Measurements from ENCODE around the gene DGAT2L6.

DGAT2L6 gene

DNA sequence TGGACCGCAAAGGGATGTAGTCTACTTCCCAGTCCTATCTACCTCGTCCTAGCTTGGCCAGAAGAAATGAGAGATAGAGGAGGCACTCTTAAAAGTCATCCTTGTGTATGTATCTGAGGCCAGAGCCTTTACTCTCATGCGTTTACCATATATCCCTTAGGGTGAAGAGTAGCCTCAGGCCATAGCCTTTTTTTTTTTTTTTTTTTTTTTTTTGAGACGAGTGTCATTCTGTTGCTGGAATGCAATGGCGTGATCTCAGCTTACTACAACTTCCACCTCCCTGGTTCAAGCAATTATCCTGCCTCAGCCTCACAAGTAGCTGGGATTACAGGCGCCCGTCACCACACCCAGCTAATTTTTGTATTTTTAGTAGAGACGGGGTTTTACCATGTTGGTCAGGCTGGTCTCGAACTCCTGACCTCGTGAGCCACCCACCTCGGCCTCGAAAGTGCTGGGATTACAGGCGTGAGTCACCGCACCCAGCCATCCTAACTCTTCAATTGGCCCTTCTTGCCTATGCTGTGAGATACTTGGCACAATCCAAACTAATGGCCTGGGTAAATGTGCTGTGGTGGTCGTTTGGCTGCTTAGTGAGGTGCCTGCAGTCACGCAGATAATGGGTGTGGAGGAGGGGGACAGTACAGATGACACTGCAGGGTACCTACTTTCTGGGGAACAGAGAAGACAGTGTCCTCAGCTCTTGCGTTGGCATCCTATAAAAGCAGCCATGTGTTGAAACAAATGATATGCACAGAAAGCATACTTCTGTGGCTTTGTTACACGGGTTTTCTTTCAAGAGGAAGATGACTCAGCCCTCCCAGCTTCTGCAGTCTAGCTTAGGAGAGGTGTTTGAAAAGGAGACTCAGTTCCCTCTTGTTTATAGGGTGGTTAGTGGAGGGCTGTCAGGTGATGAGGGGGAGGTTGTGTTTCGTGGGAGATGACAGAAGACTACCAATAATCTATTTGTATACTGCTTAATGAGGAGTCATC, 10.4 kb upstream of the DGAT2L6 start:
- Histone ChIP-seq H3K9me3 (ENCODE audit: low read length) (no peaks in the 10 kb centered on the region), H3K27me3 (ENCODE audit: control insufficient read depth in 1 of 2, insufficient read depth in 2 of 2, low read length in 2 of 2) (no peaks in the 10 kb centered on the region), H3K9ac (ENCODE audit: low read length) (no peak overlapping the region), H3K4me1 (ENCODE audit: insufficient read depth, low read length) (no peaks in the 10 kb centered on the region), H3K4me3 (ENCODE audit: low read depth in 1 of 2, low read length in 2 of 2) (no peak overlapping the region), H3K27ac (ENCODE audit: low read depth, low read length) (no peak overlapping the region), H3K36me3 (ENCODE audit: insufficient read depth, low read length) (no peaks in the 10 kb centered on the region)

DNA sequence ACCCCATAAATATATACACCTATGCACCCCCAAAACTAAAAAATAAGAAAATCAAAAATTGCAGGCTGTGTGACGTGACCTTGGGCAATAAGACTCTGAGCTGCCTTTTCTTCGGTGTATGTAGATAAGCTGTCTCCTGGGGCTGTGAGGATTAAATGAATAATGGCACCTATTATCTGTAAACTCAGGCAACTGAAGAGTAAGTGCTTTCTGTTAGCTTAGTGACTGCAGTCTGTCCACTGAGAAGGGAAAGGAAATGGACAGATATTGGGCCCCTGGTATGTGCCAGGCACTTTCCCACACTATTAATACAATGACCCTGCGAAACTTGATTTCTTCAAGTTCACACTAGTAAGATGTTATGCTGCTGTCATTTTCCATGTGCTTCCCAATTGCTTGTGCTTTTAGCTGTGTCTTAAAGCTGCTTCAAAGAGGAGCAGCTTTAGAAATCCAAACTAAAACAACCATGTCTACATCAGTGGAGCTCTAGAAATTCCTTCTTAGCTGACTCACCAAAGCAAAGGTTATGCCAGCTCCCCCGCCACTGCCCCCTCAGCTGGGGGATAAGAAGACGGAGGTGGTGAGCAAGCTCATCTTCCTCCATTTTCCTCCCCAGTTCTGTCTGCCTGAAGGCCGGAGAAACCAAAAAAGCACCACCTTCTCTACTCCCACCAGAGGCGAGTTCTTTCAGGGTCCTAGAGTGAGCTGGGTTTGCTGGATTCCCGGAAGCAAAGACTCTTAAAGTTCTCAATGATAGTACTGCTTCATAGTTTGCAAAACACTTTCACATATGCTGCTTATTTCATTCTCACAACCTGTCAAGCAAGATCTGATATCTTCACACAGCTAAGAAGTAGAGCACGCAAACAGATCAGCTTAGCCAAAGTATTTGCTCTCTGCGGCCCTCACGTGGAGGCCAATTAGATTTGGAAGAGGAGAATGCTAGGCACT, 8.8 kb upstream of the DGAT2L6 start:
- H3K4me3 ChIP-seq (ENCODE audit: low read depth in 1 of 2, low read length in 2 of 2), result no peak overlapping the region
- H3K4me1 ChIP-seq (ENCODE audit: insufficient read depth, low read length), result no peaks in the 10 kb centered on the region
- no peak overlapping the region for H3K9ac ChIP-seq (ENCODE audit: low read length)
- H3K27me3 ChIP-seq (ENCODE audit: control insufficient read depth in 1 of 2, insufficient read depth in 2 of 2, low read length in 2 of 2), result no peaks in the 10 kb centered on the region
- H3K9me3 ChIP-seq (ENCODE audit: low read length), result no peaks in the 10 kb centered on the region
- H3K27ac ChIP-seq (ENCODE audit: low read depth, low read length), result no peak overlapping the region
- H3K36me3 ChIP-seq (ENCODE audit: insufficient read depth, low read length), result no peaks in the 10 kb centered on the region

DNA sequence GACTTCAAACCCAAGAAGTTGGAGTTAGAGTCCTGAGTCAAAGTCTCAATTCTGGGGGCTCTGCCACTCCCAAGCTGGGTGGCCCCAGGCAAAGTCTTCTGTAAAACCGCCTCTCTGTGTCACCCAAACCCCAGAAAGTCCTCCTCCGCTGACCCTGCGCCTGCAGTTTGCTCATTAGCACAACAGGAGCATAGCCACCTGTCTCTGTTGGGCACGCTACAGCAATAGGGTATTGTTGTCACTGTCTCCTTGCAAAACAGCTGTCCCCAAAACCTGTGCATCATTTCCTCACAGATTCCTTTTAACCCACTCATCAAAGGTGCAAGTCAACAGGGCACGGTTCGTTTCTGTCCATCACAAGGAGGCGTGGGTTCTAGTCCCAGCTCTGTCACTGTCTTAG, 8.0 kb upstream of the DGAT2L6 start:
- H3K27me3 ChIP-seq (ENCODE audit: control insufficient read depth in 1 of 2, insufficient read depth in 2 of 2, low read length in 2 of 2), result no peaks in the 10 kb centered on the region
- H3K4me1 ChIP-seq (ENCODE audit: insufficient read depth, low read length), result no peaks in the 10 kb centered on the region
- no peak overlapping the region for H3K4me3 ChIP-seq (ENCODE audit: low read depth in 1 of 2, low read length in 2 of 2)
- no peak overlapping the region for H3K27ac ChIP-seq (ENCODE audit: low read depth, low read length)
- H3K9ac ChIP-seq (ENCODE audit: low read length), result no peak overlapping the region
- H3K36me3 ChIP-seq (ENCODE audit: insufficient read depth, low read length), result no peaks in the 10 kb centered on the region
- H3K9me3 ChIP-seq (ENCODE audit: low read length), result no peaks in the 10 kb centered on the region

DNA sequence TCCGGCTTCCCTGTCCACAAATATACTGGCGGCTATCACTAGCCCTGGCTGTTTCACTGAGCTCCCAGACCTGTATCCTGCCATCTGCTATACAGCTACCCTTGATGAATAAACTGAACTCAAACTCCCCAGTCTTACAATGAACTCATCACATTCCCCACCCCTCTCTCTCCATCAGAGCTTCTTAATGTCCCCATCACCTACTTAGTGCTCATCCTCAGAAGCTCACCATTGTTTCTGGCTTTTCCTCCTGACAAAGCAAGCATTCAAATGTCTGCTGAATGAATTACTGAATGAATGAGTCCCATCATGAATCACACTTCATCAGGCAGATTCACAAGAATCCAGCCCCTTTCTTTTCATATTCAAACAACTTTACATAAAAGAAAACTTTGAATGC, 5.7 kb upstream of the DGAT2L6 start:
- H3K9ac ChIP-seq (ENCODE audit: low read length), result no peak overlapping the region
- peaks cover 0 to 11% of the 10 kb centered on the region in 2 donors for H3K27me3 ChIP-seq (ENCODE audit: control insufficient read depth in 1 of 2, insufficient read depth in 2 of 2, low read length in 2 of 2)
- no peak overlapping the region for H3K4me3 ChIP-seq (ENCODE audit: low read depth in 1 of 2, low read length in 2 of 2)
- H3K4me1 ChIP-seq (ENCODE audit: insufficient read depth, low read length), result no peaks in the 10 kb centered on the region
- H3K9me3 ChIP-seq (ENCODE audit: low read length), result no peaks in the 10 kb centered on the region
- no peak overlapping the region for H3K27ac ChIP-seq (ENCODE audit: low read depth, low read length)
- H3K36me3 ChIP-seq (ENCODE audit: insufficient read depth, low read length), result no peaks in the 10 kb centered on the region

- peaks cover 0 to 11% of the 10 kb centered on the region in 2 donors for H3K27me3 ChIP-seq (ENCODE audit: control insufficient read depth in 1 of 2, insufficient read depth in 2 of 2, low read length in 2 of 2)
- H3K36me3 ChIP-seq (ENCODE audit: insufficient read depth, low read length), result no peaks in the 10 kb centered on the region
- H3K4me3 ChIP-seq (ENCODE audit: low read depth in 1 of 2, low read length in 2 of 2), result no peak overlapping the region
- H3K9ac ChIP-seq (ENCODE audit: low read length), result no peak overlapping the region
- H3K27ac ChIP-seq (ENCODE audit: low read depth, low read length), result no peak overlapping the region
- no peaks in the 10 kb centered on the region for H3K4me1 ChIP-seq (ENCODE audit: insufficient read depth, low read length)
- no peaks in the 10 kb centered on the region for H3K9me3 ChIP-seq (ENCODE audit: low read length)
Observed at GRCh38 chrX:70172221-70172620, 5.1 kb upstream of the DGAT2L6 start.

- Histone ChIP-seq H3K9me3 (ENCODE audit: low read length) (no peaks in the 10 kb centered on the region), H3K4me3 (ENCODE audit: low read depth in 1 of 2, low read length in 2 of 2) (no peak overlapping the region), H3K27me3 (ENCODE audit: control insufficient read depth in 1 of 2, insufficient read depth in 2 of 2, low read length in 2 of 2) (peaks cover 0 to 11% of the 10 kb centered on the region in 2 donors), H3K9ac (ENCODE audit: low read length) (no peak overlapping the region), H3K27ac (ENCODE audit: low read depth, low read length) (no peak overlapping the region), H3K36me3 (ENCODE audit: insufficient read depth, low read length) (no peaks in the 10 kb centered on the region), H3K4me1 (ENCODE audit: insufficient read depth, low read length) (no peaks in the 10 kb centered on the region)
Observed at GRCh38 chrX:70172964-70173363, 4.3 kb upstream of the DGAT2L6 start.

- no peaks in the 10 kb centered on the region for H3K36me3 ChIP-seq (ENCODE audit: insufficient read depth, low read length)
- no peaks in the 10 kb centered on the region for H3K9me3 ChIP-seq (ENCODE audit: low read length)
- H3K4me3 ChIP-seq (ENCODE audit: low read depth in 1 of 2, low read length in 2 of 2), result no peak overlapping the region
- H3K4me1 ChIP-seq (ENCODE audit: insufficient read depth, low read length), result no peaks in the 10 kb centered on the region
- no peak overlapping the region for H3K9ac ChIP-seq (ENCODE audit: low read length)
- peaks cover 0 to 11% of the 10 kb centered on the region in 2 donors for H3K27me3 ChIP-seq (ENCODE audit: control insufficient read depth in 1 of 2, insufficient read depth in 2 of 2, low read length in 2 of 2)
- H3K27ac ChIP-seq (ENCODE audit: low read depth, low read length), result no peak overlapping the region
Observed at GRCh38 chrX:70174754-70175153, 2.5 kb upstream of the DGAT2L6 start.

DNA sequence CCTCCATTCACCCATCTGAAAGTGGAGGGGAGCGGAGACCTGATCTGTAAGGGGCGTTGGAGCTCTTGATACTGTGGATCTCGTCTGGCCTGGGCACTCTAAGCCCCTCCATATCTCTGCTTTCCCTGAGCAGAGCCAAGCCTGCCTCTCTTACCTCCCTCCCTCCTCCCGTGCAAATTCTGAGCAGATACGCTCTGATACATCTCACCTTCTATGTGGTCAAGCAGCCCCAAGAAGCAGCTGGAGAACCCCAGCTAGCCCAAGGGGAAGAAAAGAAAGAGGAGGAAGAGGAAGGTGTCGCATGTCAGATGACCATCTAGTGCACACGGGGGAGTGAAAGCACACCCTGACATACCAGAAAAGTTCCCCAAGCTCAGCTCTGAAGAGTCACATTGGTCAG, 1.9 kb upstream of the DGAT2L6 start:
- H3K4me3 ChIP-seq (ENCODE audit: low read depth in 1 of 2, low read length in 2 of 2), result no peak overlapping the region
- H3K27ac ChIP-seq (ENCODE audit: low read depth, low read length), result no peak overlapping the region
- H3K36me3 ChIP-seq (ENCODE audit: insufficient read depth, low read length), result no peaks in the 10 kb centered on the region
- no peaks in the 10 kb centered on the region for H3K4me1 ChIP-seq (ENCODE audit: insufficient read depth, low read length)
- H3K9me3 ChIP-seq (ENCODE audit: low read length), result no peaks in the 10 kb centered on the region
- H3K27me3 ChIP-seq (ENCODE audit: control insufficient read depth in 1 of 2, insufficient read depth in 2 of 2, low read length in 2 of 2), result peaks cover 0 to 11% of the 10 kb centered on the region in 2 donors
- no peak overlapping the region for H3K9ac ChIP-seq (ENCODE audit: low read length)

DNA sequence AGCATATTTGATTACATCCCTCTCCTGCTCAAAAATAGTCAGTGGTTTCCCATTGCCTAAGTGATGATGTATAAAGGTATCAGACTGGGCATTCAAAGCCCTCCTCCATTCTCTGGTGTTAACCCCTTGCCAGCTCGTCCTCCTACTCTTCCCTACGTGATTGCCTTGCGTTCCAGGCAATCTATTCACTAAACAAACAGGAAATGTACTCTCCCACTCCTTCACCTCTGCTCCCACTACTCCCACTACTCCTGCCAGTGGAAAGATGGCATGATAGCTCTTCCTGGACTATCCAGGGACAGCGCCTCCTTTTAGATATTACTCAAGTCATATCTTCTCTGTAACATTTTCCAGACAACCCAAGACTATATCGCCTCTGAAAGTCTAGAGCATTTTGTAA, 5.8 kb downstream of the DGAT2L6 start:
- Histone ChIP-seq H3K4me3 (ENCODE audit: low read depth in 1 of 2, low read length in 2 of 2) (no peak overlapping the region), H3K36me3 (ENCODE audit: insufficient read depth, low read length) (no peaks in the 10 kb centered on the region), H3K9ac (ENCODE audit: low read length) (no peak overlapping the region), H3K27ac (ENCODE audit: low read depth, low read length) (no peak overlapping the region), H3K9me3 (ENCODE audit: low read length) (no peaks in the 10 kb centered on the region), H3K4me1 (ENCODE audit: insufficient read depth, low read length) (no peaks in the 10 kb centered on the region), H3K27me3 (ENCODE audit: control insufficient read depth in 1 of 2, insufficient read depth in 2 of 2, low read length in 2 of 2) (peaks cover 0 to 5% of the 10 kb centered on the region in 2 donors)

DNA sequence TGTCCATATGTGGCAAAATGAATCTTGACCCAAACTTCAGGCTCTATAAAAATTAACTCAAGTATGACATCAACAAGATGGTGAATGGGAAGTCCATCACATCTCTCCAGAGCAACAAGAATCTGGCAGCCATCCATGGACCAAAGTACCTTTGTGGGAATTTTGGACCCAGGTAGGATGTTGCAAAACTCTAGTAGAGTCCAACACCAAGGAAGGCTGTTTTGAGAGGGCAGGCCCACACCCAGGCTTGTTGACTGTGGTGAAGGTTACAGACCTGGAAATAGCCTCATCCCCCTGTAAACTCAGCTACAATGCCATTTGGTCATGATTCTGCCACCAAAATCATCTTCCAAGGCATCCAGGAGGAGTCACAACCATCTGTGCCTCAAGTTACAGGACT, 12.9 kb downstream of the DGAT2L6 start:
- H3K27ac ChIP-seq (ENCODE audit: low read depth, low read length), result no peak overlapping the region
- no peaks in the 10 kb centered on the region for H3K36me3 ChIP-seq (ENCODE audit: insufficient read depth, low read length)
- no peak overlapping the region for H3K4me3 ChIP-seq (ENCODE audit: low read depth in 1 of 2, low read length in 2 of 2)
- peaks cover 0 to 5% of the 10 kb centered on the region in 2 donors for H3K27me3 ChIP-seq (ENCODE audit: control insufficient read depth in 1 of 2, insufficient read depth in 2 of 2, low read length in 2 of 2)
- H3K4me1 ChIP-seq (ENCODE audit: insufficient read depth, low read length), result no peaks in the 10 kb centered on the region
- peaks cover 3% of the 10 kb centered on the region for H3K9me3 ChIP-seq (ENCODE audit: low read length)
- no peak overlapping the region for H3K9ac ChIP-seq (ENCODE audit: low read length)

- Histone ChIP-seq H3K9ac (ENCODE audit: low read length) (no peak overlapping the region), H3K4me1 (ENCODE audit: insufficient read depth, low read length) (no peaks in the 10 kb centered on the region), H3K9me3 (ENCODE audit: low read length) (peaks cover 3% of the 10 kb centered on the region), H3K36me3 (ENCODE audit: insufficient read depth, low read length) (no peaks in the 10 kb centered on the region), H3K27me3 (ENCODE audit: control insufficient read depth in 1 of 2, insufficient read depth in 2 of 2, low read length in 2 of 2) (peaks cover 0 to 5% of the 10 kb centered on the region in 2 donors), H3K27ac (ENCODE audit: low read depth, low read length) (no peak overlapping the region), H3K4me3 (ENCODE audit: low read depth in 1 of 2, low read length in 2 of 2) (no peak overlapping the region)
Observed at GRCh38 chrX:70196961-70197720, 19.9 kb downstream of the DGAT2L6 start.

All from muscle layer of colon (tissue), 2 donors.